HAP-1 (cell line): ENCODE data around the gene S100A7A.
"Not testable (repeated sequence)": the region's sequence is repeated elsewhere in the genome, so short reads cannot be mapped to it uniquely, and the experiment has no call there.

ENCODE experiments used
- DNase-seq, 2 experiments: peaks; one replicate each; pipeline ENCODE4 v3.0.0-alpha.2; 2016 to 2020; ENCODE audit warnings: low spot score in 2 of 2
- H3K27me3 ChIP-seq: fragments of 250-450 bp; sonication (Bioruptor Pico); 2 replicates; pipeline ENCODE4 v1.5.1; 2020; ENCODE audit warnings: low read depth, mild to moderate bottlenecking, moderate library complexity
- H3K36me3 ChIP-seq: fragments of 250-450 bp; sonication (Bioruptor Pico); replicated peaks from 2 replicates; pipeline ENCODE4 v1.5.1; 2020; ENCODE audit warnings: mild to moderate bottlenecking
- H3K4me1 ChIP-seq: fragments of 250-450 bp; sonication (Bioruptor Pico); 2 replicates; pipeline ENCODE4 v1.5.1; 2020; ENCODE audit warnings: mild to moderate bottlenecking
- H3K4me3 ChIP-seq: fragments of 250-450 bp; sonication (Bioruptor Pico); 2 replicates; pipeline ENCODE4 v1.5.1; 2020; ENCODE audit warnings: mild to moderate bottlenecking, moderate library complexity
- H3K9me3 ChIP-seq: fragments of 250-450 bp; sonication (Bioruptor Pico); 2 replicates; pipeline ENCODE4 v1.5.1; 2020; ENCODE audit warnings: mild to moderate bottlenecking, moderate library complexity
- in situ Hi-C: fragments of 300-500 bp; cut with MboI; formaldehyde crosslinking; loops from 3 replicates; pipeline ENCODE4 v1.14.3; 2020; ENCODE audit warnings: low sequenced_read_pairs, inconsistent platforms, mixed read lengths

The S100A7A gene

DNA sequence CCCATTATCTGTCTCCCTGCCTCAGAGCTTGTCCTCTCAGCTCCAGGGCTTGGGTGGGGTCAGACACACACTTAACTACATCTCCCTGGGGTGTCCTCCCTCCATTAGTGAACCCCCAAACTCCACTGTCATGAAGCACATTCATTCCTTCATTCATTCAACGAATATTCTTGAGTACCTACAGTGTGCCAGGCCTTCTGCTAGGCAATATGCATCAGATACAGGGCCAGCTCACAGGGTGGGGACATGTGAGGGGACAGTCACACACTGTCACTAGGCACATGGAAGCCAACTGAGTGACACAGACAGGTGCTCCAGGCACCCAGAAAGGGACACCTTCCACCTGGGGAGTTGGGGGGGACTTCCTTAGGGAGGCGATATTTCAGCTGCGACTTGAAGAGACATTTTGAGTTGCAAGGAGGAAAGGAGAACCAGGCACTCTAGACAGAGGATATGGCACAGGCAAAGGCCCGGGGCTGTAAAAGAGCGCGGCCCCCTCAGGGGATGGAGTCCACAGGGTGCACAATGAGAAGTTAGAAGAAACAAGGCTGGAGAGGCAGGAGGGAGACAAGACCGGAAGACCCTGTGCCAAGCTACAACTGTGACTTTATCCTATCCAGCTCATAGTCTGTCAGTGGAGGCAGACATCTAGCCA is 16.8 kb upstream of the S100A7A start:
- Histone ChIP-seq H3K4me1 (no peaks in the 10 kb centered on the region), H3K36me3 (no peaks in the 10 kb centered on the region), H3K9me3 (no peaks in the 10 kb centered on the region), H3K4me3 (no peak overlapping the region), H3K27me3 (peaks cover 11% of the 10 kb centered on the region; the same call in 1 of the 2 replicates)
- in situ Hi-C loops: no loop called here
- DNase-seq: no peak

DNA sequence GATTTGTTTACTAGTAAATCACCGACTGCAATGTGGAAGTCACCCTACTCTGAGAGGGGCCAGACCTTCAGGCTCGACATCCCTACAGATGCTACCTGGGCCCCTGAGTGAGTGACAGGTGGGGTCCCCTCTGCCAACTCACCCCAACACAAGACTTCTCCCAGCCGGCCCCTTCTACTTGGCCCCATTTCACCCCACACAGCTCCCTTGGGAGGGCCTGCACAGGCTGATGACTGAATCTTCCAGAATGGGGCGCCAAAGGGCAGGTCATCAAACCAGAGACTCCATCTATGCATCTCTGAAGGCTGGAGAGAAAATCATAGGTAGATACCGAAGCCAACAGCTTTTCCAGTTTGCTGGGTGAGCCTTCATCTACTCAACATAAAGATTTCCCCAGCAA is 16.1 kb upstream of the S100A7A start:
- in situ Hi-C loops: no loop called here
- Histone ChIP-seq H3K4me1 (no peaks in the 10 kb centered on the region), H3K9me3 (no peaks in the 10 kb centered on the region), H3K4me3 (no peak overlapping the region), H3K36me3 (no peaks in the 10 kb centered on the region), H3K27me3 (peaks cover 11% of the 10 kb centered on the region; the same call in 1 of the 2 replicates)
- DNase-seq: no peak

GRCh38 chr1:153401461-153401860 is 14.9 kb upstream of the S100A7A start:
- Histone ChIP-seq H3K4me3 (no peak overlapping the region), H3K36me3 (no peaks in the 10 kb centered on the region), H3K4me1 (no peaks in the 10 kb centered on the region), H3K27me3 (peaks cover 6% of the 10 kb centered on the region; the same call in 1 of the 2 replicates), H3K9me3 (no peaks in the 10 kb centered on the region)
- DNase-seq: no peak
- in situ Hi-C loops: no loop called here

DNA sequence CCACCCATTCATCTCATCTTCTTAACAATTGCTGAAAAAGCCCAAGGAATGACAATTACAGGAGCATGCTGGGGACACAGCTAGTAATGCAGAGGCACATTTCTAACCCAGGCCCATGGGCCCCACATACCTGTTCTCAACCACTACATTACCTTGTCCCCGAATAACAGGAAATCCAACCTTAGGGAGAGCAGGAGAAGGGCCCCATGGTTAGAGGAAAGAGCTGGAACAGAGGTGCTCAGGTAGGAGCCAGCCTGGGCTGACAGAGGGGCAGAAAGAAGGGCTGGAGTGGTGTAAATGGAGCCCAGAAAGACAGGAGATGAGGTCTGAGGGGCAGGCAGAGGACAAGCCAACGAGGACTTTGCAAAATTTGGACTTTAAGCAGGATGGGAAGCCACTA is 14.1 kb upstream of the S100A7A start:
- no peak overlapping the region for H3K4me3 ChIP-seq
- in situ Hi-C loops: no loop called here

GRCh38 chr1:153403421-153404085 is 12.8 kb upstream of the S100A7A start:
- in situ Hi-C loops: no loop called here
- Histone ChIP-seq H3K36me3 (no peaks in the 10 kb centered on the region), H3K4me3 (no peak overlapping the region), H3K9me3 (no peaks in the 10 kb centered on the region), H3K27me3 (0 out of 2 replicates have a peak, but pooled peaks cover 6% of the 10 kb centered on the region), H3K4me1 (no peaks in the 10 kb centered on the region)
- no peak for DNase-seq

More for the DNA sequence above, 14.1 kb upstream of the S100A7A start:
- Histone ChIP-seq H3K27me3 (peaks cover 6% of the 10 kb centered on the region; the same call in 1 of the 2 replicates), H3K36me3 (no peaks in the 10 kb centered on the region), H3K9me3 (no peaks in the 10 kb centered on the region), H3K4me1 (no peaks in the 10 kb centered on the region)
- no peak for DNase-seq

- no peaks in the 10 kb centered on the region for H3K9me3 ChIP-seq
- in situ Hi-C loops: no loop called here
- H3K4me3 ChIP-seq: no peak overlapping the region
- 0 out of 2 replicates have a peak, but pooled peaks cover 6% of the 10 kb centered on the region for H3K27me3 ChIP-seq
- no peak for DNase-seq
- no peaks in the 10 kb centered on the region for H3K36me3 ChIP-seq
- H3K4me1 ChIP-seq: no peaks in the 10 kb centered on the region
These were observed 12.2 kb upstream of the S100A7A start for GRCh38 chr1:153404086-153404635.

DNA sequence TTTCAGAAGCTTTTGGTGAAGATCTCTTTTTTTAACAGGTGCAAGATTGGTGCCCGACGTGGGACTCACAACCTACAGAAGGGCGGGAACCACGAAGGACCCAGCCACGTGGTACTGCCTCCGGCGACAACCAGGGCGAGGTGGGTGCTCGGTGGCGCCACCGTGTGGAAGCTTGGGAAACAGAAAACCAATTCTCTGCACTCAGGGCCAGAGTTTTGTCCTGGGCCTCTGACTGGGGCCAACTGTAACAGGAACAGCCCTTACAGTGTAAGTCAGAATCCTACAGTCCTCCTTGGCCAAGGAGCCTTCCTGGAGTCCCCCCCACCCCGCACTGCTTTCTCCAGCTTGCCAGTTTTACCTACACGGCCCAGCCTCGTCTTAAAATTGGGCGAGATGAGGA is 11.6 kb upstream of the S100A7A start:
- Histone ChIP-seq H3K9me3 (no peaks in the 10 kb centered on the region), H3K4me3 (no peak overlapping the region), H3K36me3 (no peaks in the 10 kb centered on the region), H3K27me3 (peaks cover 6% of the 10 kb centered on the region; the same call in 1 of the 2 replicates), H3K4me1 (no peaks in the 10 kb centered on the region)
- in situ Hi-C loops: no loop called here
- peak in 1 of 2 experiments; percentile 61 for DNase-seq

DNA sequence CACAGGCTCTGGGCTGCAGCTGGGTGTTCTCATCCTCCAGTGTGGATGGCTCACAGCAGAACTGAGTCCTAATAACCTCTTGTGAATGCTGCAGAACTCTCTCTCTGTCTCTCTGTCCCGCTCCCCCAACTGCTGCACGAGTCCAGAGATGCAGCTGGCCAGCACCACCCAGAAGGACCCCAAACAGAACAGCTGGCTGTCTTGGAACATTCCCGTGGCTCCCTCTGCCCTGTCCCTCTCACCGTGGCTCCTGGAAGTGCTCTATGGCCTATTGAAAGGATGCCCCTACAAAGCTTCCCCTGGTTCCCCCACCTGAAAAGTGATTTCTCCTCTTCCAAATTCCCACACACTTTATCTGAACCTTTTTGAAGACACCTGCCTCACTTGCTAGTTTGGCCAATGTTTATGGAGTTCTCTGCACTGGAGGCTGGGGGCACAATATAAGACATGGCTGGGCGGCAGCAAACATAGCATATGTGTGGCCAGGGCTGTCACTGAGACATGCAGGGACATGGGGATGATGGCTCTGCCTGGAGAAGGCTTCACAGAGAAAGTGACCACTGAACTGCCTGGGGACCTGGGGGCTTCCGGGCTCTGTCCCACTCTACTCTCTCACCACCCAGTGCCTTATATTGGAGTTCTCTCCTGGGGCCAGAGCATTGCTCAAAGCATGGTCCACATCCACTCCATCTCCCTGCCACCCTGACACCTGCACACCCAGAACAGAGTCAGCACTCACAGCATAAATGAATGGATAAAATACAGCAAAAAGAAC is 10.3 kb upstream of the S100A7A start:
- H3K36me3 ChIP-seq, H3K4me1 ChIP-seq, H3K9me3 ChIP-seq, H3K27me3 ChIP-seq, in situ Hi-C loops, DNase-seq, H3K4me3 ChIP-seq: not testable (repeated sequence)

GRCh38 chr1:153407274-153407673 is 9.0 kb upstream of the S100A7A start:
- H3K4me3 ChIP-seq, in situ Hi-C loops, H3K36me3 ChIP-seq, H3K27me3 ChIP-seq, DNase-seq, H3K9me3 ChIP-seq, H3K4me1 ChIP-seq: not testable (repeated sequence)

- in situ Hi-C loops, H3K4me1 ChIP-seq, H3K27me3 ChIP-seq, H3K36me3 ChIP-seq, H3K9me3 ChIP-seq, DNase-seq, H3K4me3 ChIP-seq: not testable (repeated sequence)
These were observed 2.4 kb upstream of the S100A7A start for GRCh38 chr1:153413961-153414360.

GRCh38 chr1:153417136-153417888 is 992 bp downstream of the S100A7A start:
- H3K9me3 ChIP-seq: no peaks in the 10 kb centered on the region
- no peak for DNase-seq
- no peaks in the 10 kb centered on the region for H3K27me3 ChIP-seq
- in situ Hi-C loops: no loop called here
- no peaks in the 10 kb centered on the region for H3K36me3 ChIP-seq
- H3K4me1 ChIP-seq: no peaks in the 10 kb centered on the region
- no peak overlapping the region for H3K4me3 ChIP-seq

DNA sequence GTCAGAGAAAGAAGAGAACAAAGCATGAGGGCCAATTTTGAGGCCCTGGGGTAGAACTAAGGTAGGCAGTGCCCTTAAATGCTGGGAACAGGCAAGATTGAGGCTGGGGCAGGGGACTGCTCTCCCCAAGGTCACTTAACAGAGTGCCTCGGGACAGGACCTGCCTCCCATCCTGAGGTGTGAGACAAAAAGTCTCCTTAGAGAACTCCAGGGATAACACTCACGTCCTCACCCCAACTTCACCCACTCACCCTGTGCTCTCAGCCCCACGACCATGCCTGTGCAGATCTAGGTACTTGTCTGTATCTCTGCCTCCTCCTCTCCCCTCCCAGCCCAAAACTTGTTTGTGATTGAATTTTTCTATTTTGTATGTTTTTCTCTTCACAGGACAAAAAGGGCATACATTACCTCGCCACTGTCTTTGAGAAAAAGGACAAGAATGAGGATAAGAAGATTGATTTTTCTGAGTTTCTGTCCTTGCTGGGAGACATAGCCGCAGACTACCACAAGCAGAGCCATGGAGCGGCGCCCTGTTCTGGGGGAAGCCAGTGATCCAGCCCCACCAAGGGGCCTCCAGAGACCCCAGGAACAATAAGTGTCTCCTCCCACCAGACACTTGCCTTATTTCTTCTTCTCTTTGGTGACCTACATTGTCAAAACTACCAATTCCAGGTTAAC is 2.6 kb downstream of the S100A7A start:
- H3K4me1 ChIP-seq, H3K36me3 ChIP-seq, H3K4me3 ChIP-seq, H3K27me3 ChIP-seq, DNase-seq, in situ Hi-C loops, H3K9me3 ChIP-seq: not testable (repeated sequence)

DNA sequence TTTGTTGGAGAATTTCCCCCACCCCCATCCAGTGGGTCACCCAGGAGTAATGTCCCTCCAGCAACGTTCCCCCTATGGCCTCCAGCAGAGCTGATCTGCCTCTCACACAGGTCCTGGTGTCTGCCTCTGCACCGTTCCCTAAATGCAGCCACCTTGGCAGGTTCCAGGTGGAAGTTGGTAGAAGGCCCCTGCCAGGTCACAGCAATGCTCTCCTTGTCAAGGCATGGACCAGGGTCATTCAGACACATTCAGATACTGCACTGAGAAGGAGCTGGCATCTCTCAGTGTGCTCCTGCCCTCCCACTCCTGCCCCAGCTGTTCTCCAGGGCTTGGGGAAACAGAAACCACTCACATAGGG is 3.1 kb downstream of the S100A7A start:
- DNase-seq, H3K36me3 ChIP-seq, H3K27me3 ChIP-seq, H3K9me3 ChIP-seq, H3K4me3 ChIP-seq, in situ Hi-C loops, H3K4me1 ChIP-seq: not testable (repeated sequence)
